D721Med (cell line): ENCODE data around the gene E2F4.

ENCODE experiments used
- DNase-seq: peaks from one replicate; pipeline ENCODE4 v3.0.0; 2011; ENCODE audit warnings: low spot score; ENCODE audit not compliant: insufficient read length
- FAIRE-seq: peaks from 2 replicates; lab custom pipeline; 2011; peaks lifted over from hg19 to GRCh38; lab: Jason Lieb, UNC
- TF ChIP-seq, protein P1 (sequence below): IDR thresholded peaks from 2 replicates; pipeline ENCODE4 v1.5.1; 2012; ENCODE audit warnings: mild to moderate bottlenecking, control low read depth; ENCODE audit not compliant: insufficient read depth; ENCODE audit errors: missing control alignments

E2F4 gene

GRCh38 chr16:67194260-67194659 lies 2.3 kb downstream of the E2F4 start:
- DNase-seq = no peak

DNA sequence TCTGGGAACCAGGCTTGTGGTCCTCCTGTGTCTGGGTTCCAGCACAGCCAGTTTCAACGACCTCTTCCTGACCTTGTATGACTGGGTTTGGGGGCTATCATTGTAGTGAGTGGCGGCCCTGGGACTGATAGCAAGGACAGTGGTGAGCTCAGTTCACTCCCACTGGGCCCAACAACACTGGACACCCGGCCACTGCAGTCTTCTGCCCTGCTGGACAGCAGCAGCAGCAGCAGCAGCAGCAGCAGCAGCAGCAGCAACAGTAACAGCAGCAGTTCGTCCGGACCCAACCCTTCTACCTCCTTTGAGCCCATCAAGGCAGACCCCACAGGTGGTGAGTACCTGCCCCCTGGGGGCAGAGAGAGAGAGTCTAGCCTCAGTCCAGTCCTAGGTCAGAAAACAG lies 3.7 kb downstream of the E2F4 start:
- DNase-seq (no peak), FAIRE-seq (no peak)
- TF ChIP-seq, protein P1, sequence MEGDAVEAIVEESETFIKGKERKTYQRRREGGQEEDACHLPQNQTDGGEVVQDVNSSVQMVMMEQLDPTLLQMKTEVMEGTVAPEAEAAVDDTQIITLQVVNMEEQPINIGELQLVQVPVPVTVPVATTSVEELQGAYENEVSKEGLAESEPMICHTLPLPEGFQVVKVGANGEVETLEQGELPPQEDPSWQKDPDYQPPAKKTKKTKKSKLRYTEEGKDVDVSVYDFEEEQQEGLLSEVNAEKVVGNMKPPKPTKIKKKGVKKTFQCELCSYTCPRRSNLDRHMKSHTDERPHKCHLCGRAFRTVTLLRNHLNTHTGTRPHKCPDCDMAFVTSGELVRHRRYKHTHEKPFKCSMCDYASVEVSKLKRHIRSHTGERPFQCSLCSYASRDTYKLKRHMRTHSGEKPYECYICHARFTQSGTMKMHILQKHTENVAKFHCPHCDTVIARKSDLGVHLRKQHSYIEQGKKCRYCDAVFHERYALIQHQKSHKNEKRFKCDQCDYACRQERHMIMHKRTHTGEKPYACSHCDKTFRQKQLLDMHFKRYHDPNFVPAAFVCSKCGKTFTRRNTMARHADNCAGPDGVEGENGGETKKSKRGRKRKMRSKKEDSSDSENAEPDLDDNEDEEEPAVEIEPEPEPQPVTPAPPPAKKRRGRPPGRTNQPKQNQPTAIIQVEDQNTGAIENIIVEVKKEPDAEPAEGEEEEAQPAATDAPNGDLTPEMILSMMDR = no peak

More at GRCh38 chr16:67194260-67194659, 2.3 kb downstream of the E2F4 start:
- TF ChIP-seq, protein P1 = no peak
- FAIRE-seq = no peak

DNA sequence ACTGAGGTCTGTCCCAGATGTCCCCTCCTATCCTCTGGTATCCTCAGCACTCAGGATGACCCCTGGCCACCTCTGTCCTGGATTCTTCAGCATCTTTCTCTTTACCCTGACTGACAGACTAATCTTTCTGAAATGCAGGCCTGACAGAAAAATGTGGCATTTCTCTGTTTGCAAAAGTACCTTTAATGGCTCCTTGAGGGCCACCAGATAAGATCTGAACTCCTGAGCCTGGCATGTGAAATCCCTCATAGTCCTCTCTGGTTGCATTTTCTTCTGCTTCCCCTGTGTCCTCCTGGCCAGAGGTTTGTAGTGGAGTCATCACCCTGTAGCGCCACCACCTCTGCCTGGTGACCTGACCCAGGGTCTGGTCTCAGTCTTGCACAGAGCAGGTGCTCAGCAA lies 4.9 kb downstream of the E2F4 start:
- TF ChIP-seq, protein P1 = no peak
- DNase-seq (no peak), FAIRE-seq (no peak)

DNA sequence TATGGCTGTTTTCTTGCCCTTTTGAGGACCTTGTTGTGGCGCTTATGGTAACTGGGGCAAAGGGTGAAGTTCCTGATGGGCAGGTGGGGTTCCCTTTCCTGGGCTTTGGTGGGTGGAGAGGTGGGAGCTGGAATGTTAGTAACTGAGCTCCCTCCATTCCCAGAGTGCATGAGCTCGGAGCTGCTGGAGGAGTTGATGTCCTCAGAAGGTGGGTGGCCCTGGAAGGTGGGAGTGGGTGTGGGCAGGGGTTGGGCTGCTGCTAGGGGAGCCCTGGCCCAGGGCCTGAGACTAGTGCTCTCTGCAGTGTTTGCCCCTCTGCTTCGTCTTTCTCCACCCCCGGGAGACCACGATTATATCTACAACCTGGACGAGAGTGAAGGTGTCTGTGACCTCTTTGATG lies 5.7 kb downstream of the E2F4 start:
- FAIRE-seq = no peak
- TF ChIP-seq, protein P1 = no peak
- no peak for DNase-seq

DNA sequence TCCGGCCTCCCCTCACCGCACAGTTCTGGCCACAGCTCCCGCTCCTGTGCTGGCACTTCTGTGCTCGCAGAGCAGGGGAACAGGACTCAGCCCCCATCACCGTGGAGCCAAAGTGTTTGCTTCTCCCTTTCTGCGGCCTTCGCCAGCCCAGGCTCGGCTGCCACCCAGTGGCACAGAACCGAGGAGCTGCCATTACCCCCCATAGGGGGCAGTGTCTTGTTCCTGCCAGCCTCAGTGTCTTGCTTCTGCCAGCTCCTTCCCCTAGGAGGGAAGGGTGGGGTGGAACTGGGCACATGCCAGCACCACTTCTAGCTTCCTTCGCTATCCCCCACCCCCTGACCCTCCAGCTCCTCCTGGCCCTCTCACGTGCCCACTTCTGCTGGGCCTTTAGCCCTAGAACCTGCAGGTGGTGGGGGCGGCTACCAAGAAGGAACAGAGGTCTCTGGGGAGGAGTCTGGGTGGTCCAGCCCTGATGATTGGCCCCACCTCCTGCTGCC lies 6.3 kb downstream of the E2F4 start:
- FAIRE-seq (no peak), DNase-seq (no peak)
- TF ChIP-seq, protein P1 = peak; percentile 52

DNA sequence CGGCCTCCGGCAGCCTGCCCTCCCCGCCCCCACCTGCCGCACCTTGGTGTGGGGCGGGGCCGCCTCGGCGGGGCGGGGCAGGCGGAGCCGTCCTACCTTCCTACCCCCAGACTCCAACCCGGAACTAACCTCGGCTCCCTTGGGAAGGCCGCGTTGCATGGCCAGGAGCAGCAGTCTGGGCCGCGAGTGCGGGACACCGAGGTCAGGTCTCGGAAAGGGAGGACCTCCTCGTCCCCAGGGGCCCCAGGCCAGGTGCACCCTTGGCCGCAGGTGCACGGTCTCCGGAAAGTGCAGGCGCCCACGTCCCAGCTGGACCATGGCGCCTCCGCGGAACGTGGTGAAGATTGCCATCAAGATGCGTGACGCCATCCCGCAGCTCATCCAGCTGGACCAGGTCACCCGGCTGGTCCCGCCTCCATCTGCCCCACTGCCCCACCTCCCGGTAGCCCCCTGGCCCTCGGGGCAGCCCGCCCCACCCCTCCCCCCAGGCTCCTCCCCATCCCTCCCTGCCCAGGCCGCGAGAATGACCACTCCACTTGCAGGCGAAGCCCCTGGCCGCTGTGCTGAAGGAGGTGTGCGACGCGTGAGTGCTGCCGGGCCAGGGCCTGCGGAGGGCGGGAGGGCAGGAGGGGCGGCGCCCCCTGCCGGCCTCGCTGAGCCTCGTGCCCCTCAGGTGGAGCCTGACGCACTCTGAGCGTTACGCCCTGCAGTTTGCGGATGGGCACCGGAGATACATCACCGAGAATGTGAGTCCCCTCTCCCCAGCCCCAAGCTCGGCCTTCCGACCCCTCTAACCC lies 7.3 kb downstream of the E2F4 start, which contains the start of gene ELMO3:
Gene ELMO3 (plus strand): TSS at position 121 of the 797 bp plus-strand sequence. CDS start 196 bp downstream, at position 317.
- DNase-seq (no peak), FAIRE-seq (no peak)
- TF ChIP-seq, protein P1 = no peak

- no peak for FAIRE-seq
- DNase-seq = no peak
- TF ChIP-seq, protein P1 = no peak
These were observed 7.8 kb downstream of the E2F4 start for GRCh38 chr16:67199808-67200198.
